PC-9 (cell line): ENCODE results near the gene GNG4. TPM values are rescaled to one million over a fixed set of nuclear protein-coding genes. Genes with fewer than 3 reads are reported as not detected.
"Not testable (repeated sequence)": the region's sequence is repeated elsewhere in the genome, so short reads cannot be mapped to it uniquely, and the experiment has no call there.

Experiments used
- BruUV-seq: library from RNA; stranded (reverse); fragments of 400-500 nt; replicated peaks from 2 replicates; lab custom pipeline; 2021; lab: Mats Ljungman, UMichigan
- CTCF ChIA-PET: fragments of 300-600 bp; sonication (Branson Sonifier 250); formaldehyde crosslinking; loops from one replicate; lab custom pipeline; 2022; ENCODE audit warnings: antibody characterized with exemption; lab: Charles Lee
- POLR2A ChIA-PET: fragments of 300-600 bp; sonication (Branson Sonifier 250); formaldehyde crosslinking; loops from one replicate; lab custom pipeline; 2022; ENCODE audit warnings: antibody characterized with exemption; ENCODE audit not compliant: unreplicated experiment; lab: Charles Lee
- DNase-seq, 2 experiments: peaks; one replicate each; pipeline versions ENCODE4 v3.0.0 to v3.0.0-alpha.2; 2015 to 2022; ENCODE audit warnings: mixed read lengths in 1 of 2
- H2AFZ ChIP-seq: fragments of 200-600 bp; sonication (generic); 2 replicates; pipeline ENCODE4 v1.8.1; 2017; ENCODE audit warnings: antibody characterized with exemption
- H3F3A ChIP-seq: fragments of 200-600 bp; sonication (generic); 2 replicates; pipeline ENCODE4 v1.8.1; 2017; ENCODE audit warnings: antibody characterized with exemption, mild to moderate bottlenecking, low read depth; ENCODE audit not compliant: insufficient read depth
- H3K27ac ChIP-seq: fragments of 200-600 bp; sonication (generic); 2 replicates; pipeline ENCODE4 v1.6.1; 2016; ENCODE audit warnings: mixed run types
- H3K27me3 ChIP-seq: fragments of 200-600 bp; sonication (generic); 2 replicates; pipeline ENCODE4 v1.6.1; 2016; ENCODE audit warnings: low read depth, mixed run types; ENCODE audit not compliant: insufficient read depth
- H3K36me3 ChIP-seq: fragments of 200-600 bp; sonication (generic); 2 replicates; pipeline ENCODE4 v1.6.1; 2016; ENCODE audit warnings: low read depth, mixed run types
- H3K4me1 ChIP-seq: fragments of 200-600 bp; sonication (generic); replicated peaks from 2 replicates; pipeline ENCODE4 v1.6.1; 2016; ENCODE audit warnings: mixed run types; ENCODE audit not compliant: insufficient read depth
- H3K4me2 ChIP-seq: fragments of 200-600 bp; sonication (generic); 2 replicates; pipeline ENCODE4 v1.6.1; 2017; ENCODE audit warnings: mixed run types
- H3K4me3 ChIP-seq: fragments of 200-600 bp; sonication (generic); 2 replicates; pipeline ENCODE4 v1.6.1; 2016; ENCODE audit warnings: mixed run types
- H3K79me2 ChIP-seq: fragments of 200-600 bp; sonication (generic); 2 replicates; pipeline ENCODE4 v1.6.1; 2017; ENCODE audit warnings: low read depth, mixed run types
- H3K9me2 ChIP-seq: fragments of 200-600 bp; sonication (generic); 2 replicates; pipeline ENCODE4 v1.8.1; 2017; ENCODE audit warnings: mild to moderate bottlenecking; ENCODE audit not compliant: insufficient read depth
- H3K9me3 ChIP-seq: fragments of 200-600 bp; sonication (generic); 2 replicates; pipeline ENCODE4 v1.8.1; 2016; ENCODE audit warnings: low read depth; ENCODE audit not compliant: insufficient read depth
- H4K20me1 ChIP-seq: fragments of 200-600 bp; sonication (generic); 2 replicates; pipeline ENCODE4 v1.8.1; 2017; ENCODE audit not compliant: insufficient read depth
- EZH2 ChIP-seq: fragments of 200-600 bp; sonication (generic); IDR thresholded peaks from 2 replicates; pipeline ENCODE4 v1.8.0; 2017; ENCODE audit warnings: antibody characterized with exemption, low read depth
- intact Hi-C: fragments of 100-400 bp; cut with micrococcal nuclease; formaldehyde crosslinking; loops from one replicate; pipeline ENCODE4 v1.10.0; 2022; ENCODE audit not compliant: unreplicated experiment
- total RNA-seq: library from RNA; stranded (reverse); gene quantifications from 2 replicates; pipeline ENCODE4 v1.2.3, GENCODE V29; 2021
- TF ChIP-seq, protein P1 (sequence below): fragments of 200-600 bp; sonication (generic); conservative IDR thresholded peaks from 2 replicates; pipeline ENCODE4 v1.6.1; 2017; ENCODE audit warnings: mixed run types, antibody characterized with exemption, mild to moderate bottlenecking, moderate library complexity

Gene GNG4
- total RNA-seq, 1 experiment from 2014 or later: 16.3 TPM

DNA sequence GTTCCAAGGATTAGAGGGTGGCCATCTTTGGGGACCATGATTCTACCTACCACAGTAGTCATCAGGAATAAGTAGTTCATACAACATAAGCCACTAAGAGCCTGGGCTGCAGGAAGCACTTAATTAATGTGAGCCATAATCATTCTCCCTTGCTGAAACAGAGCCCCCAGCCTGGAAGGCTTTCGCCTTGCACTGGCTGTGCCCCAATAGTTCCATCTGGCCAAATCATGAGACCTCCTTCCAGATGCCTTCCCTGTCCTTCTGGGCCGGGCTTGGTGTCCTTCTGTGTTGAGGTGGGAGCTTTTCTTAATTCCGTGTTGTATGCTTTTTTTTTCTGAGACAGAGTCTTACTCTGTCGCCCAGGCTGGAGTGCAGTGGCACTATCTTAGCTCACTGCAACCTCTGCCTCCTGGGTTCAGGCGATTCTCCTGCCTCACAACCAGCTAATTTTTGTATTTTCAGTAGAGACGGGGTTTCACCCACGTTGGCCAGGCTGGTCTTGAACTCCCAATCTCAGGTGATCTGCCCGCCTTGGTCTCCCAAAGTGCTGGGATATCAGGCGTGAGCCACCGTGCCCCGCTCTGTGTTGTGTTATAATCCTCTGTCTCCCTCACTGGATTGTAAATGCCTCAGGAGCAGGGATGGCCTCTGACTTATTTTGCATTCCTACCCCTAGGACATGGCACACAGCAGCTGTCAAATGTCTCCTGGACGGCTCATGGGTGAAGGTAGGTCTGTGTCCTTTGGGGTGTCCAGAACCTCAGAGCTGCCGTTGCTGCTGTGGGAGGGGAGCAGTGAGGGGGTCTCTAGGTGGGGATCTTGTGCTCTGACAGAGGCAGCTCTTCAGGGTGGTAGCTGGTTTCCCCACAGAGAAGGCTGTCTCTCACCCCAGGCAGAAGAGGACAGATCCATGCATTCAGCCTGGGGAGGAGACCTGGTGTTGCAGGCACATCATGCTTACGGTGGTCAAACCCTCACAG is 10.1 kb downstream of the GNG4 start:
- Histone ChIP-seq H3F3A (peaks cover 23% of the 10 kb centered on the region; the same call in 1 of the 2 replicates), H2AFZ (no peak overlapping the region), H3K79me2 (no peaks in the 10 kb centered on the region), H3K4me3 (no peak overlapping the region), H3K27me3 (no peaks in the 10 kb centered on the region), H4K20me1 (no peaks in the 10 kb centered on the region), H3K9me3 (no peaks in the 10 kb centered on the region), H3K4me2 (no peak overlapping the region), H3K4me1 (peaks cover 44% of the 10 kb centered on the region), H3K27ac (no peak overlapping the region), H3K9me2 (no peaks in the 10 kb centered on the region), H3K36me3 (no peaks in the 10 kb centered on the region)
- ChIA-PET POLR2A (no interaction called here), CTCF (no interaction called here)
- TF ChIP-seq, protein P1, sequence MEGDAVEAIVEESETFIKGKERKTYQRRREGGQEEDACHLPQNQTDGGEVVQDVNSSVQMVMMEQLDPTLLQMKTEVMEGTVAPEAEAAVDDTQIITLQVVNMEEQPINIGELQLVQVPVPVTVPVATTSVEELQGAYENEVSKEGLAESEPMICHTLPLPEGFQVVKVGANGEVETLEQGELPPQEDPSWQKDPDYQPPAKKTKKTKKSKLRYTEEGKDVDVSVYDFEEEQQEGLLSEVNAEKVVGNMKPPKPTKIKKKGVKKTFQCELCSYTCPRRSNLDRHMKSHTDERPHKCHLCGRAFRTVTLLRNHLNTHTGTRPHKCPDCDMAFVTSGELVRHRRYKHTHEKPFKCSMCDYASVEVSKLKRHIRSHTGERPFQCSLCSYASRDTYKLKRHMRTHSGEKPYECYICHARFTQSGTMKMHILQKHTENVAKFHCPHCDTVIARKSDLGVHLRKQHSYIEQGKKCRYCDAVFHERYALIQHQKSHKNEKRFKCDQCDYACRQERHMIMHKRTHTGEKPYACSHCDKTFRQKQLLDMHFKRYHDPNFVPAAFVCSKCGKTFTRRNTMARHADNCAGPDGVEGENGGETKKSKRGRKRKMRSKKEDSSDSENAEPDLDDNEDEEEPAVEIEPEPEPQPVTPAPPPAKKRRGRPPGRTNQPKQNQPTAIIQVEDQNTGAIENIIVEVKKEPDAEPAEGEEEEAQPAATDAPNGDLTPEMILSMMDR: no peak
- TF ChIP-seq EZH2: no peak
- no TSS peak for BruUV-seq
- intact Hi-C loops: loop anchor here (10.0 kb wide), 1 partner anchor 275 kb away; no protein-coding TSS in a partner anchor
- DNase-seq: no peak

DNA sequence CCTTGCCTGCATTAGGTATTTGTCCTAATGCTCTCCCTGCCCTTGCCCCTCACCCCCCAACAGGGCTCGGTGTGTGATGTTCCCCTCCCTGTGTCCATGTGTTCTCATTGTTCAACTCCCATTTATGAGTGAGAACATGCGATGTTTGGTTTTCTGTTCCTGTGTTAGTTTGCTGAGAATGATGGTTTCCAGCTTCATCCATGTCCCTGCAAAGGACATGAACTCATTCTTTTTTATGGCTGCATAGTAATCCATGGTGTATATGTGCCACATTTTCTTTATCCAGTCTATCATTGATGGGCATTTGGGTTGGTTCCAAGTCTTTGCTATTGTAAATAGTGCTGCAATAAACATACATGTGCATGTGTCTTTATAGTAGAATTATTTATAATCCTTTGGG is 11.0 kb downstream of the GNG4 start:
- DNase-seq, CTCF ChIA-PET: not testable (repeated sequence)

DNA sequence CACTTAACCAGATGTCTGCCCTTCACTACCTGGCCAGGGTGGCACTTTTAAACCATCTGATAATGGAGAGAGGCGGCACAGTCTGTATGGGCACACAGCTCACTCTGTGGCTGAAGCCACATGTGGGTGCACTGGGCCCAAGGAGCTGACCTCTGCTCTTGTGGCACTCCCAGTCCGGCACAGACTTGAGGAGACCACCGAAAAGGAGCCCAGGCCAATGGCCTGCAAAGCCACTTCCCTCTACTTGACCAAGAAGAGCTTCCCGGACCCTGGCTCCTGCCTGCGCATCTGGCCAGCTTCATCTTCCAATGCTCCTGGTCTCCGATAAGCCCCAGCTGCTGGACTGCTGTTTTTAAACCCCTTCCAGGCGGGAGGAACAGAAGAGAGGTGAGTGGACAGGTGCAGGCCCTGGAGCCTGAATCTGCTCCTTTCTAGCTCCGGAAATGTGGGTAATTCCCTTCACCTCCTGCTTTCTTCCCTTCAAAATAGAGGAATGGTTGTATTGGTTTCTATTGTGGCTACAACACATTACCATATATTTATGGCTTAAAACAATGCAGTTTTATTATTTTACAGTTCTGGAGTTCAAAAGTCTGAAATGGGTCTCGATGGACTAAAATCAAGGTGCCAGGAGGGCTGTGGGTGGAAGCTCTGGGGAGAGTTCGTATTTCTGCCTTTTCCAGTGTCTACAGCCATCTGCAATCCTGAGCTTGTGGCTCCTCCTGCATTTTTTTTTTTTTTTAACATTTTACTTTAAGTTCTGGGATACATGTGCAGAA is 11.6 kb downstream of the GNG4 start:
- no peak for DNase-seq
- BruUV-seq: no TSS peak
- ChIA-PET CTCF (no interaction called here), POLR2A (no interaction called here)
- no peaks in the 10 kb centered on the region for H4K20me1 ChIP-seq
- H3K4me3 ChIP-seq: no peak overlapping the region
- no peaks in the 10 kb centered on the region for H3K79me2 ChIP-seq
- H3K4me1 ChIP-seq: peaks cover 32% of the 10 kb centered on the region
- H3K36me3 ChIP-seq: no peaks in the 10 kb centered on the region
- no peak overlapping the region for H2AFZ ChIP-seq
- H3K27ac ChIP-seq: no peak overlapping the region
- no peak for TF ChIP-seq EZH2
- TF ChIP-seq, protein P1: no peak
- no peaks in the 10 kb centered on the region for H3K9me2 ChIP-seq
- intact Hi-C loops: no loop called here
- no peaks in the 10 kb centered on the region for H3K27me3 ChIP-seq
- H3K9me3 ChIP-seq: no peaks in the 10 kb centered on the region
- no peak overlapping the region for H3K4me2 ChIP-seq
- H3F3A ChIP-seq: peaks cover 21% of the 10 kb centered on the region; the same call in 1 of the 2 replicates

More for the DNA sequence above, 11.0 kb downstream of the GNG4 start:
- H3K4me3 ChIP-seq, POLR2A ChIA-PET, intact Hi-C loops, H3K9me3 ChIP-seq, H3K9me2 ChIP-seq, H3K4me2 ChIP-seq, H3K27me3 ChIP-seq, H3K27ac ChIP-seq, H4K20me1 ChIP-seq, H2AFZ ChIP-seq, H3K79me2 ChIP-seq, H3K36me3 ChIP-seq, BruUV-seq: not testable (repeated sequence)
- peaks cover 23% of the 10 kb centered on the region; the same call in 1 of the 2 replicates for H3F3A ChIP-seq
- peaks cover 39% of the 10 kb centered on the region for H3K4me1 ChIP-seq
